NCI-H2107 (cell line): ENCODE data around the gene SIMC1.
"Not testable (repeated sequence)": the region's sequence is repeated elsewhere in the genome, so short reads cannot be mapped to it uniquely, and the experiment has no call there.

Experiments
- DNase-seq: peaks from one replicate; lab custom pipeline; 2025; lab: John Stamatoyannopoulos, UW

Gene SIMC1

GRCh38 chr5:176216393-176216916 is 21.8 kb upstream of the SIMC1 start:
- DNase-seq, result not testable (repeated sequence)

- not testable (repeated sequence) for DNase-seq
Measured at GRCh38 chr5:176217188-176217729, 21.0 kb upstream of the SIMC1 start.

- DNase-seq, result not testable (repeated sequence)
Measured at GRCh38 chr5:176217764-176218163, 20.5 kb upstream of the SIMC1 start.

DNA sequence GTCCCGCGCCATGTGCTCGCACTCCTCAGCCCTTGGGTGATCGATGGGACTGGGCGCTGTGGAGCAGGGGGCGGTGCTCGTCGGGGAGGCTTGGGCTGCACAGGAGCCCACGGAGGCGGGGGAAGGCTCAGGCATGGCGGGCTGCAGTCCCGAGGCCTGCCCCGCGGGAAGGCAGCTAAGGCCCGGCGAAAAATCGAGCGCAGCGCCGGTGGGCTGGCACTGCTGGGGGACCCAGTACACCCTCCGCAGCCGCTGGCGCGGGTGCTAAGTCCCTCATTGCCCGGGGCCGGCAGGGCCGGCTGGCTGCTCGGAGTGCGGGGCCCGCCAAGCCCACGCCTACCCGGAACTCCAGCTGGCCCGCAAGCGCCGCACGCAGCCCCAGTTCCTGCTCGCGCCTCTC is 16.2 kb upstream of the SIMC1 start:
- DNase-seq, result not testable (repeated sequence)

DNA sequence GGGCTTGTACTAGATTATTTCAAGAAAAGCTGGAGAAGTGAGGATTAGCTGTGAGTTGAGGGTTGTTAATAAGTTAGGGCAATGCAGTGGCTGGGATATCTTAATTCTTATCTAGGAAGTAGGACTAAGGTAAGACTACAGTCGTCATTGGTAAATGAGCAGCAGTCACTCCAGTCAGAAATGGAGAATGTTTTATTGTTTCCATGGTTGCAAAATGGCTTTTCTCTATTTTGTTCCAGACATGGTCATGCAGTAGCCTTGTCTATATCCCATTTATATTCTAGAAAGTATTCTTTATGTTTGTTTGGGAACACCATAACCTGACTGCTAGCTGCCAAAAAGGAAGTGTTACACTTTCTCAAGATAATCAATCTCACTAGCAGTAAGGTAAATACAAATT is 9.9 kb upstream of the SIMC1 start:
- DNase-seq, result not testable (repeated sequence)

GRCh38 chr5:176233253-176233652 is 5.0 kb upstream of the SIMC1 start:
- DNase-seq, result not testable (repeated sequence)

GRCh38 chr5:176235155-176235554 is 3.1 kb upstream of the SIMC1 start:
- DNase-seq, result not testable (repeated sequence)

- DNase-seq, result not testable (repeated sequence)
Measured at GRCh38 chr5:176238645-176239283, 540 bp downstream of the SIMC1 start.

- DNase-seq, result not testable (repeated sequence)
Measured at GRCh38 chr5:176239304-176239703, 1.1 kb downstream of the SIMC1 start.

- not testable (repeated sequence) for DNase-seq
Measured at GRCh38 chr5:176244318-176244717, 6.1 kb downstream of the SIMC1 start.

GRCh38 chr5:176245074-176245473 is 6.8 kb downstream of the SIMC1 start:
- DNase-seq, result not testable (repeated sequence)

- DNase-seq, result not testable (repeated sequence)
Measured at GRCh38 chr5:176245489-176245888, 7.3 kb downstream of the SIMC1 start.

- DNase-seq, result not testable (repeated sequence)
Measured at GRCh38 chr5:176250691-176251090, 12.5 kb downstream of the SIMC1 start.

DNA sequence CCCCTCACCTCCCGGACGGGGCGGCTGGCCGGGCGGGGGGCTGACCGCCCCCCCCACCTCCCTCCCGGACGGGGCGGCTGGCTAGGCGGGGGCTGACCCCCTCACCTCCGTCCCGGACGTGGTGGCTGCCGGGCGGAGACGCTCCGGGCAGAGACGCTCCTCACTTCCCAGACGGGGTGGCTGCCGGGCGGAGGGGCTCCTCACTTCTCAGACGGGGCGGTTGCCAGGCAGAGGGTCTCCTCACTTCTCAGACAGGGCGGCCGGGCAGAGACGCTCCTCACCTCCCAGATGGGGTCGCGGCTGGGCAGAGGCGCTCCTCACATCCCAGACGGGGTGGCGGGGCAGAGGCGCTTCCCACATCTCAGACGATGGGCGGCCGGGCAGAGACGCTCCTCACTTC is 13.9 kb downstream of the SIMC1 start:
- DNase-seq, result not testable (repeated sequence)

DNA sequence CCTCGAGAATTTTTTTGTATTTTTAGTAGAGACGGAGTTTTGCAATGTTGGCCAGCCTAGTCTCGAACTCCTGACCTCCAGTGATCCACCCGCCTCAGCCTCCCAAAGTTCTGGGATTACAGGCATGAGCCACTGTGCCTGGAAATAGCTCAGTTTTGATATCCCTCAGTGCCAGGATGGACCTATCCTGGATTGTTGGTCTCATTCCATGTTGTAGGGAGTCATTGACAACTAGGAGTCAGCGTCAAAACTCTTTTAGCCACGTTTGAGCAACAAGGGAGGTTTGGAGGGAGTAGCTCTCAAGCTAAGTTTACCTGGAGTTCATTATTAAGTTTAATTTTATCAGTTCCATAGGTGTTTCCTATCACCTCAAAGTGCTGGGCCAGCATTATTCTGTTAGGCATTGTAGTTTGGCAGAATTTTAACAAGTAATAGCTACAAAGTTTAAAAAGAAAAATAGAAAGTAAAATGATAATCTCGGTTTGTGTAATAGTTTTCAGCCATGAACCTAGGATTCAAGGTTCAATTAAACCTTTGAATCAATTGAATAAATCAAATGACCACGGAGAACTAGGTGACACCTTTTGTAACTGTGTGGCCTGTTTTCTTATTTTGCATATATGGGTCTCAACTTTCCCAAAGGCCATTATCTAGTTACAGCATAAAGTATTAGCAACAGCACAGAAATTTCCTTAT is 15.3 kb downstream of the SIMC1 start:
- not testable (repeated sequence) for DNase-seq

DNA sequence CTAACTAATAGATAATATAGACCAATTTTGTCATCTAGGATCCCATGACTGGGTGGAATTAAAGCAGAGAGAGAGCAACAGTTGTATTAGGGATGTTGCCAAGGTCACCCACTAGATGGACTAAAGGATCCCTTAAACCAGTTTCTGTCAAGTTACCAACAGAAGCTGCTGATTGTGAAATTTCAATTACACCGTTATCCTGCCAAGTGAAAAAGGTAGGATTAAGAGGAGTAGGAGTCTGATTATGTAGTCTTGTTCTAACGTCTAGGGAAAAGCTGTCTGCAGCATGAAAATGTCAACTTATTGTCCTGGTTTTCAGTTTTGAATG is 15.8 kb downstream of the SIMC1 start:
- DNase-seq, result not testable (repeated sequence)

DNA sequence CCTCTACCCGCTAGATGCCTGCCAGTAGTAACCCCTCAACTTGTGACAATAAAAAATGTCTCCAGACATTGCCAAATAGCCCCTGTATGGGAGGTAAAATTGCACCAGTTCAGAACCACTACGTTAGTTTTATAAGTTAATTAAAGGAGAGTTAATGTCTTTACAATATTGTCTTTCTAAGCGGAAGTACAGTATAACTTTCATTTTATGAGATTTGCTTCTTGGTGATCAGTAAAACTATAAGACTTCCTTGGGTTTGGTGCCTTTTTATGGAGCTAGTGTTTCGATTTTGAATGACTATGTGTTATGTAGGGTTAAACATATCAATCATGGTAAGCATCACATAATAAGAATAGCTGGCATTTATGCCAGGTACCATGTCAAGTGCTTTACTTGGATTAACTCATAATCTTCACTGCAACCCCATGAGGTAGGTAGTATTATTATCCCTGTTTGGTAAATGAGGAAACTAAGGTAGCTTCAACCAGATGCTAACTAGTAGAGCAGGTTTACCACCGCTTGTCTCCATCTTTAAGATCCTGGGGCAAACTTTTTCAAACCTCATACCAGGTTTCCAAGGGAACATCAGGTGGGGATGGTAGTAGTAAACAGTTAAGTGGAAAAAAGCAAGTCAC is 19.8 kb downstream of the SIMC1 start:
- not testable (repeated sequence) for DNase-seq

- not testable (repeated sequence) for DNase-seq
Measured at GRCh38 chr5:176260682-176261081, 22.5 kb downstream of the SIMC1 start.

DNA sequence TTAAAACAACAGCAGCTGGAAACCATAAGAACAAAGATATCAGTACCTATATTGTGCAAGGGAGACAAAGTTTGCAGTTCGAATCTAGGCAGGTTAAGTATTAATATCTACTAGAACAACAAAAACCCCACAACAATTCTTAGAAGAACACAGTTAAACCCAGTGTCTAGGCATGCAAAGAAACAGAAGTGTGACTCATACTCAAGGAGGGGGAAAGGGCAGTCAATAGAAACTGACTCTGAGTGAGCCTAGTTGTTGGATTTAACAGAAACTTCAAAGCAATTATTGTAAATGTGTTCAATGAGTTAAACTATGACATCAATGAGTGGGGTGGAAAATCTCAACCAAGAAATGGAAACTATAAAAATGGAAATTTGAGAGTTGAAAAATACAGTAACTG is 28.2 kb downstream of the SIMC1 start:
- DNase-seq, result not testable (repeated sequence)

DNA sequence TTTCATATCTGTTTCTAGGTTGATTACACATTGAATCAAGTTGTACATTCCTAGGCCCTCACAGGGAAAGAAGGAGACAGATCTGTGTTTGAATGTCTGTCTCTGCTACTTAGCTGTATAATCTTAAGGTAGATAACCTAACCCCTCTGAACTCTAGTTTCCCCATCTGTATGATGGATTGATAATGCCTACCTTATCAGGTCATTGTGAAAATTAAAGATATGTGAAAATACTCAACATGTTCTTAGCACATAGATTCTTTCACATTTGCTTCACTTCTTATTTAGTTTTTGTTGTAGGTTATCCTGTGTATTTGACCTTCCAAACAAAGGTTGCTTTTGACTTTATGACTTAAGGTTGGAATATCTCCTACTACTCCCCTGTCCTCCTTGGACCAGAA is 50.8 kb downstream of the SIMC1 start:
- DNase-seq, result not testable (repeated sequence)

- not testable (repeated sequence) for DNase-seq
Measured at GRCh38 chr5:176290057-176290840, 52.0 kb downstream of the SIMC1 start.

GRCh38 chr5:176305356-176305755 is 67.1 kb downstream of the SIMC1 start:
- DNase-seq, result not testable (repeated sequence)
